GM19239 (cell line): ENCODE data around the gene PPP1R1B.

Source experiments
- DNase-seq: peaks from one replicate; pipeline ENCODE4 v3.0.0; 2011; ENCODE audit warnings: low spot score; ENCODE audit not compliant: insufficient read length
- FAIRE-seq: peaks from 2 replicates; lab custom pipeline; 2011; peaks lifted over from hg19 to GRCh38; lab: Jason Lieb, UNC

The PPP1R1B gene

GRCh38 chr17:39676198-39676819 is 49.6 kb downstream of the PPP1R1B start:
- DNase-seq = no peak
- peak; percentile 81 for FAIRE-seq

GRCh38 chr17:39677072-39677471 is 50.3 kb downstream of the PPP1R1B start:
- no peak for DNase-seq
- FAIRE-seq = no peak

- no peak for DNase-seq
- no peak for FAIRE-seq
These were observed 51.0 kb downstream of the PPP1R1B start for GRCh38 chr17:39677542-39678339.

- FAIRE-seq (no peak), DNase-seq (no peak)
These were observed 51.8 kb downstream of the PPP1R1B start for GRCh38 chr17:39678340-39679116.

GRCh38 chr17:39679521-39680192 is 52.9 kb downstream of the PPP1R1B start:
- FAIRE-seq = peak; percentile 63
- no peak for DNase-seq

GRCh38 chr17:39683295-39683939 is 56.7 kb downstream of the PPP1R1B start:
- DNase-seq = no peak
- no peak for FAIRE-seq

GRCh38 chr17:39684369-39685192 is 57.8 kb downstream of the PPP1R1B start:
- FAIRE-seq (no peak), DNase-seq (no peak)
